GM21723 (cell line): ENCODE results near the gene RXRA.

Source experiments
- ATAC-seq: cut with Tn5 transposase; IDR thresholded peaks from one replicate; pipeline ENCODE4 v1.9.1; 2021; ENCODE audit warnings: mild to moderate bottlenecking, moderate library complexity; ENCODE audit not compliant: unreplicated experiment

RXRA gene

GRCh38 chr9:134411440-134412297, 85.4 kb downstream of the RXRA start:
- no peak for ATAC-seq

- ATAC-seq: no peak
Observed at GRCh38 chr9:134412298-134412711, 86.0 kb downstream of the RXRA start.

- ATAC-seq: no peak
Observed at GRCh38 chr9:134413112-134413715, 87.0 kb downstream of the RXRA start.

- ATAC-seq: no peak
Observed at GRCh38 chr9:134413890-134414623, 87.8 kb downstream of the RXRA start.

- no peak for ATAC-seq
Observed at GRCh38 chr9:134414900-134415425, 88.7 kb downstream of the RXRA start.

GRCh38 chr9:134416385-134417015, 90.2 kb downstream of the RXRA start:
- no peak for ATAC-seq

- ATAC-seq: no peak
Observed at GRCh38 chr9:134418354-134418753, 92.1 kb downstream of the RXRA start.

- no peak for ATAC-seq
Observed at GRCh38 chr9:134419000-134419683, 92.9 kb downstream of the RXRA start.

GRCh38 chr9:134419684-134420076, 93.4 kb downstream of the RXRA start:
- no peak for ATAC-seq

- ATAC-seq: no peak
Observed at GRCh38 chr9:134420281-134420845, 94.1 kb downstream of the RXRA start.

- no peak for ATAC-seq
Observed at GRCh38 chr9:134420974-134421432, 94.7 kb downstream of the RXRA start.

GRCh38 chr9:134421888-134422287, 95.6 kb downstream of the RXRA start:
- no peak for ATAC-seq

GRCh38 chr9:134422301-134423090, 96.2 kb downstream of the RXRA start:
- no peak for ATAC-seq

- ATAC-seq: no peak
Observed at GRCh38 chr9:134423166-134423565, 96.9 kb downstream of the RXRA start.

GRCh38 chr9:134423749-134424148, 97.5 kb downstream of the RXRA start:
- no peak for ATAC-seq

- ATAC-seq: no peak
Observed at GRCh38 chr9:134424818-134425217, 98.6 kb downstream of the RXRA start.

- ATAC-seq: no peak
Observed at GRCh38 chr9:134425401-134425800, 99.1 kb downstream of the RXRA start.

GRCh38 chr9:134425812-134426211, 99.6 kb downstream of the RXRA start:
- ATAC-seq: no peak

GRCh38 chr9:134426436-134426835, 100.2 kb downstream of the RXRA start:
- no peak for ATAC-seq
